Activated CD4-positive, alpha-beta T cell treated with anti-CD3 and anti-CD28 coated beads for 4 hours (primary cell): ENCODE measurements around the gene PKIG.

Source experiments
- DNase-seq, 2 donors: peaks; one replicate each; pipeline ENCODE4 v3.0.0-alpha.2; 2020

The PKIG gene

GRCh38 chr20:44597516-44597915, 15.1 kb downstream of the PKIG start:
- DNase-seq: no peak

GRCh38 chr20:44597930-44598329, 15.6 kb downstream of the PKIG start:
- no peak for DNase-seq

- DNase-seq: no peak
These were observed 16.3 kb downstream of the PKIG start for GRCh38 chr20:44598423-44599305.

- DNase-seq: no peak
These were observed 17.3 kb downstream of the PKIG start for GRCh38 chr20:44599715-44600114.

GRCh38 chr20:44600301-44600700, 17.9 kb downstream of the PKIG start:
- DNase-seq: no peak

GRCh38 chr20:44600758-44601201, 18.4 kb downstream of the PKIG start:
- DNase-seq: no peak

GRCh38 chr20:44601236-44601671, 18.9 kb downstream of the PKIG start:
- no peak for DNase-seq

- DNase-seq: no peak
These were observed 19.4 kb downstream of the PKIG start for GRCh38 chr20:44601801-44602204.

GRCh38 chr20:44603327-44603726, 20.9 kb downstream of the PKIG start:
- no peak for DNase-seq

GRCh38 chr20:44606725-44607441, 24.5 kb downstream of the PKIG start:
- no peak for DNase-seq

GRCh38 chr20:44609006-44609515, 26.7 kb downstream of the PKIG start:
- no peak for DNase-seq

GRCh38 chr20:44609516-44610312, 27.3 kb downstream of the PKIG start:
- DNase-seq: peak; percentile 71 to 86

GRCh38 chr20:44610313-44610962, 28.1 kb downstream of the PKIG start:
- DNase-seq: no peak

- DNase-seq: no peak
These were observed 31.2 kb downstream of the PKIG start for GRCh38 chr20:44613575-44613974.

GRCh38 chr20:44614525-44614924, 32.1 kb downstream of the PKIG start:
- no peak for DNase-seq

- no peak for DNase-seq
These were observed 32.9 kb downstream of the PKIG start for GRCh38 chr20:44615169-44615791.

- no peak for DNase-seq
These were observed 33.7 kb downstream of the PKIG start for GRCh38 chr20:44615876-44616603.

- no peak for DNase-seq
These were observed 34.2 kb downstream of the PKIG start for GRCh38 chr20:44616604-44616964.

GRCh38 chr20:44618318-44618731, 35.9 kb downstream of the PKIG start:
- DNase-seq: peak; percentile 29 to 36

GRCh38 chr20:44619294-44619693, 36.9 kb downstream of the PKIG start:
- DNase-seq: no peak

GRCh38 chr20:44620030-44620429, 37.7 kb downstream of the PKIG start:
- no peak for DNase-seq
